SU-DHL-6 (cell line): ENCODE results near the gene PCAT7.

Experiments
- H2AFZ ChIP-seq: fragments of 200-600 bp; sonication (generic); 2 replicates; pipeline ENCODE4 v1.6.1; 2014; ENCODE audit warnings: low read depth, mild to moderate bottlenecking, moderate library complexity, mixed read lengths, antibody characterized with exemption, low read length; ENCODE audit not compliant: severe bottlenecking
- H3F3A ChIP-seq: fragments of 200-600 bp; shearing (Covaris generic); 2 replicates; pipeline ENCODE4 v1.6.0; 2016; ENCODE audit warnings: antibody characterized with exemption, mild to moderate bottlenecking; ENCODE audit not compliant: insufficient read depth
- H3K27ac ChIP-seq: fragments of 200-600 bp; sonication (generic); 2 replicates; pipeline ENCODE4 v1.5.1; 2016; ENCODE audit warnings: low read depth, mild to moderate bottlenecking, low read length, moderate library complexity, mixed read lengths
- H3K27me3 ChIP-seq: fragments of 200-600 bp; sonication (generic), shearing (Covaris generic); 2 replicates; pipeline ENCODE4 v1.6.0; 2014; ENCODE audit warnings: mild to moderate bottlenecking, low read length
- H3K36me3 ChIP-seq: fragments of 200-600 bp; sonication (generic); 2 replicates; pipeline ENCODE4 v1.6.1; 2014; ENCODE audit warnings: mild to moderate bottlenecking, low read length, mixed read lengths
- H3K4me2 ChIP-seq: fragments of 300-600, 200-600 bp; shearing (Covaris generic), sonication (generic); 2 replicates; pipeline ENCODE4 v1.6.0; 2014; ENCODE audit warnings: low read length, low read depth, mild to moderate bottlenecking; ENCODE audit not compliant: poor library complexity, severe bottlenecking
- H3K4me3 ChIP-seq: fragments of 200-600 bp; sonication (generic); 2 replicates; pipeline ENCODE4 v1.5.1; 2014; ENCODE audit warnings: antibody characterized with exemption, low read length, mild to moderate bottlenecking, mixed read lengths; ENCODE audit not compliant: insufficient read depth, poor library complexity, severe bottlenecking
- H3K79me2 ChIP-seq: fragments of 200-600 bp; sonication (generic); 2 replicates; pipeline ENCODE4 v1.6.1; 2014; ENCODE audit warnings: mild to moderate bottlenecking, low read length, moderate library complexity; ENCODE audit not compliant: insufficient read depth
- H3K9ac ChIP-seq: fragments of 200-600 bp; sonication (generic); 2 replicates; pipeline ENCODE4 v1.7.0; 2014; ENCODE audit warnings: mild to moderate bottlenecking, low read length
- H3K9me2 ChIP-seq: fragments of 200-600 bp; sonication (generic); replicated peaks from 2 replicates; pipeline ENCODE4 v1.6.1; 2014; ENCODE audit warnings: low read length; ENCODE audit not compliant: insufficient read depth
- H3K9me3 ChIP-seq: fragments of 200-600 bp; sonication (generic); 2 replicates; pipeline ENCODE4 v1.6.1; 2014; ENCODE audit warnings: low read length, mixed read lengths; ENCODE audit not compliant: insufficient read depth
- H4K20me1 ChIP-seq: fragments of 200-600 bp; sonication (generic); 2 replicates; pipeline ENCODE4 v1.6.1; 2014; ENCODE audit warnings: low read depth, mild to moderate bottlenecking, antibody characterized with exemption, low read length, moderate library complexity, mixed read lengths
- CTCF ChIP-seq: fragments of 200-600 bp; sonication (generic); IDR thresholded peaks from one replicate; pipeline ENCODE4 v1.5.1; 2017; ENCODE audit warnings: antibody characterized with exemption, mild to moderate bottlenecking, low read length, moderate library complexity; ENCODE audit not compliant: insufficient read depth, poor library complexity, severe bottlenecking
- EZH2phosphoT487 ChIP-seq: fragments of 200-600 bp; sonication (generic), shearing (Covaris generic); conservative IDR thresholded peaks from 2 replicates; pipeline ENCODE4 v1.6.1; 2018; ENCODE audit warnings: mild to moderate bottlenecking, antibody characterized with exemption, low read length, moderate library complexity, mixed read lengths

The PCAT7 gene

GRCh38 chr9:94584555-94584954 is 29.7 kb downstream of the PCAT7 start:
- Histone ChIP-seq H2AFZ (no peak overlapping the region), H3K4me3 (no peak overlapping the region)

DNA sequence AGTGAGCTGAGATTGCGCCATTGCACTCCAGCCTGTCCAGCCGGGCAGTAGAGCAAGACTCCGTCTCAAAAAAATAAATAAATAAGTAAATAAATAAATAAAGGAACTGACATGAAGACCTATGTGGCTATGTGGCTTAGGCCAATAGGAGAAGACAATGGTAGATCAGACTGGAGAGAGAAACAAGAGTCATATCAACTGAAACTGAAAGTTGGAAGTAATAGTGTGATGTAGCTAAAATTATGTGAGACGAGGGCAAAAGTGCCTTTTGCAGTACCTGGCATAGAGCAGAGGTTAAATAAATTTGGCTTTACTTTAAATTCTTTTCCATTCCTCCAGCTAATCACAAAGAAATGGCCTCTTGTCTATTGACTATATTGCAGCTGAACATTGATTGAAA is 31.4 kb downstream of the PCAT7 start:
- no peaks in the 10 kb centered on the region for H3F3A ChIP-seq
- no peak overlapping the region for H3K27ac ChIP-seq
- H4K20me1 ChIP-seq, result no peaks in the 10 kb centered on the region
- H2AFZ ChIP-seq, result no peak overlapping the region
- H3K9me2 ChIP-seq, result no peaks in the 10 kb centered on the region
- H3K4me2 ChIP-seq, result no peak overlapping the region
- H3K79me2 ChIP-seq, result no peaks in the 10 kb centered on the region
- no peak for TF ChIP-seq CTCF
- TF ChIP-seq EZH2phosphoT487, result no peak
- H3K4me3 ChIP-seq, result no peak overlapping the region
- no peak overlapping the region for H3K9ac ChIP-seq
- no peaks in the 10 kb centered on the region for H3K36me3 ChIP-seq
- no peaks in the 10 kb centered on the region for H3K27me3 ChIP-seq
- H3K9me3 ChIP-seq, result no peaks in the 10 kb centered on the region

More at GRCh38 chr9:94584555-94584954, 29.7 kb downstream of the PCAT7 start:
- no peaks in the 10 kb centered on the region for H3K36me3 ChIP-seq
- H3K9ac ChIP-seq, result no peak overlapping the region
- TF ChIP-seq EZH2phosphoT487, result no peak
- no peak for TF ChIP-seq CTCF
- H3F3A ChIP-seq, result no peaks in the 10 kb centered on the region
- H3K9me2 ChIP-seq, result no peaks in the 10 kb centered on the region
- no peaks in the 10 kb centered on the region for H3K9me3 ChIP-seq
- no peaks in the 10 kb centered on the region for H4K20me1 ChIP-seq
- H3K27me3 ChIP-seq, result no peaks in the 10 kb centered on the region
- H3K27ac ChIP-seq, result no peak overlapping the region
- H3K4me2 ChIP-seq, result no peak overlapping the region
- H3K79me2 ChIP-seq, result no peaks in the 10 kb centered on the region

- Histone ChIP-seq H2AFZ (no peak overlapping the region), H3K9ac (no peak overlapping the region), H4K20me1 (no peaks in the 10 kb centered on the region), H3K4me3 (no peak overlapping the region), H3K9me2 (no peaks in the 10 kb centered on the region), H3K27me3 (no peaks in the 10 kb centered on the region), H3K4me2 (no peak overlapping the region), H3K36me3 (no peaks in the 10 kb centered on the region), H3K9me3 (no peaks in the 10 kb centered on the region), H3K27ac (no peak overlapping the region), H3K79me2 (no peaks in the 10 kb centered on the region), H3F3A (no peaks in the 10 kb centered on the region)
- TF ChIP-seq CTCF, result no peak
- TF ChIP-seq EZH2phosphoT487, result no peak
These were observed 31.9 kb downstream of the PCAT7 start for GRCh38 chr9:94586814-94587213.
